Fibroblast of the aortic adventitia (primary cell): ENCODE results near the gene KCNAB1. TPM values are rescaled to one million over a fixed set of nuclear protein-coding genes. Genes with fewer than 3 reads are reported as not detected.

Experiments
- DNase-seq: peaks from one replicate; pipeline ENCODE4 v3.0.0-alpha.2; 2010; ENCODE audit warnings: low read depth
- H3K4me3 ChIP-seq: 2 replicates; pipeline ENCODE4 v1.5.1; 2011; ENCODE audit warnings: low read depth, mild to moderate bottlenecking, control low read depth, low read length, moderate library complexity
- total RNA-seq: library from RNA; depleted of rRNA; stranded (reverse); fragments of >200 nt; gene quantifications from 2 replicates; pipeline ENCODE4 v1.2.3, GENCODE V29; 2012; ENCODE audit warnings: low replicate concordance
- TF ChIP-seq, protein P1 (sequence below): IDR thresholded peaks from 2 replicates; pipeline ENCODE4 v1.5.1; 2011; ENCODE audit warnings: mild to moderate bottlenecking, low read length, control low read depth, inconsistent platforms; ENCODE audit not compliant: insufficient read depth

KCNAB1 gene
- total RNA-seq, 1 donor: 3.3 TPM

DNA sequence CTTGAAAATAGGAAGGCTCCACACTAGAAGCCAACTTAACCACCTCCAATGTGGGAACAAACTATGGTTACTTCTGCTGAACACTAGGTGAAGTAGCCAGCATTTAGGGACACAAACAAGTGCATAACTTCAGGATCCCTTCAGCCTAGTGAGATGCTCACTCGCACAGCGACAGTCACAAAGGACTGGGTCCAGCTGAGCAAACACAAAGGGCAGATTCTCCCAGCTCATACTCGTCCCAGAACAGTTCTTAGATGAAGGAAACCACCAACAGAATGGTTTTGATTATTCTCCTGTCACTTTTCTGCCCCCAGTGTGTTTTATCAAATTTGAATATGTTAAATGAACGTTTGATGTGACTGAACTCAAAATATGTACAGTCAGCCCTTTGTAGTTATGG is 201.6 kb downstream of the KCNAB1 start:
- no peak overlapping the region for H3K4me3 ChIP-seq
- DNase-seq: no peak
- TF ChIP-seq, protein P1, sequence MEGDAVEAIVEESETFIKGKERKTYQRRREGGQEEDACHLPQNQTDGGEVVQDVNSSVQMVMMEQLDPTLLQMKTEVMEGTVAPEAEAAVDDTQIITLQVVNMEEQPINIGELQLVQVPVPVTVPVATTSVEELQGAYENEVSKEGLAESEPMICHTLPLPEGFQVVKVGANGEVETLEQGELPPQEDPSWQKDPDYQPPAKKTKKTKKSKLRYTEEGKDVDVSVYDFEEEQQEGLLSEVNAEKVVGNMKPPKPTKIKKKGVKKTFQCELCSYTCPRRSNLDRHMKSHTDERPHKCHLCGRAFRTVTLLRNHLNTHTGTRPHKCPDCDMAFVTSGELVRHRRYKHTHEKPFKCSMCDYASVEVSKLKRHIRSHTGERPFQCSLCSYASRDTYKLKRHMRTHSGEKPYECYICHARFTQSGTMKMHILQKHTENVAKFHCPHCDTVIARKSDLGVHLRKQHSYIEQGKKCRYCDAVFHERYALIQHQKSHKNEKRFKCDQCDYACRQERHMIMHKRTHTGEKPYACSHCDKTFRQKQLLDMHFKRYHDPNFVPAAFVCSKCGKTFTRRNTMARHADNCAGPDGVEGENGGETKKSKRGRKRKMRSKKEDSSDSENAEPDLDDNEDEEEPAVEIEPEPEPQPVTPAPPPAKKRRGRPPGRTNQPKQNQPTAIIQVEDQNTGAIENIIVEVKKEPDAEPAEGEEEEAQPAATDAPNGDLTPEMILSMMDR: no peak

GRCh38 chr3:156323466-156323865 is 203.1 kb downstream of the KCNAB1 start:
- TF ChIP-seq, protein P1: no peak

DNA sequence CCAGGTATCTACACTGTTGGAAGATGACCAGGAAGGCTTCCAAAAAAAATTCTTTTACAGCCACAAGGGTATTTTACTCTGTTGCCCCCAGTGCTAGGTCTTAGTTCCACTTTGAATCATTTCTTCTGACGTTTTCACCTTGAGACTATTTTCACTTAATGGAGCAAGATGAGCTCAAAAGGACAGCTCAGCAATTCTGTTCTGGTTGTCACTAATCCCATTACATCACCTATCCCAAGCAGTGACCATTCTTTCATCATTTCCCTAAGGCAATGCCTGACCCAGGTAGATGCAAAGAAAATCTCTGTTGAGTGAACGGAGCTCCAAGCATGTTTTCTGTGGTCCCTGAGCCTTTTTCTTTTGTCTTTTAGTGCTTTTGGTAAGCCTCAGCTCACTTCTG is 210.0 kb downstream of the KCNAB1 start:
- no peak overlapping the region for H3K4me3 ChIP-seq
- no peak for DNase-seq
- TF ChIP-seq, protein P1: no peak

More at GRCh38 chr3:156323466-156323865, 203.1 kb downstream of the KCNAB1 start:
- H3K4me3 ChIP-seq: no peak overlapping the region
- no peak for DNase-seq

- TF ChIP-seq, protein P1: no peak
- H3K4me3 ChIP-seq: no peak overlapping the region
- DNase-seq: no peak
These were observed 211.9 kb downstream of the KCNAB1 start for GRCh38 chr3:156332304-156332703.

DNA sequence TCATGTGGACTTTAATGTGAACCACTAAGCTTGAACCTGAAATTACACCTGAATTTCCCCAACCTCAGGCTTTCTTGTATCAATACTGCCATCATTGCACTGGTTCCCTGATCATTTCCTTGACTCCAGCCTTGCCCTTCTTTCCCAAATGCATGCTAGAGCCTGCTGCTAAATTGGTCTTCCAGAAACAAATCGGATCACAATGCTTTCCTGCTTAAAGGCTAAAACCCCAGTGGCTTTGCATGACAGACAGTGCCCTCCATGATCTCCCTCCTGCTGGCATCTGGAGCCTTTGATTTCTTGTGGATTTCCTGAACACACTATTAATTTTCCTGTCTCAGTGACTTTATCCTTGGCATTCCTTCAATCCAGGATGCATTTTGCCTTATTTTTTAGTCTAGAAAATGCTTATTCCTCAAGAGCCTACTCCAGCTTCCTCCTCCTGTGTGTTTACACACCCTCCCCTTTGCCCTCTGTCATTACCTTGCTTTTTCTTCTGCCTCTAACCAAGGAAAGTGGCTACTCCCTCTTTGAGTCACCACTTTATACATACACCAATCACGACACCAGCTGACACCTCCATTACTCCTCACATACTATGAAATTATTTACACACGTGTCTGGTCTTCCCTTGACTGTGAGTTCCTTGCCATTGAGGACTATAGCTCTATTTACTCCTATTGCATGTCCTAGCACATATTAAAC is 214.6 kb downstream of the KCNAB1 start:
- TF ChIP-seq, protein P1: no peak
- DNase-seq: no peak
- no peak overlapping the region for H3K4me3 ChIP-seq

- no peak for DNase-seq
- no peak overlapping the region for H3K4me3 ChIP-seq
- TF ChIP-seq, protein P1: no peak
These were observed 219.1 kb downstream of the KCNAB1 start for GRCh38 chr3:156339491-156339890.

- TF ChIP-seq, protein P1: no peak
- no peak for DNase-seq
- no peak overlapping the region for H3K4me3 ChIP-seq
These were observed 221.0 kb downstream of the KCNAB1 start for GRCh38 chr3:156341332-156341731.
